A549 (cell line): ENCODE measurements around the gene FNDC7. TPM values are rescaled to one million over a fixed set of nuclear protein-coding genes. Genes with fewer than 3 reads are reported as not detected.

ENCODE experiments used
- ATAC-seq, 2 experiments: fragments of 200-7000 bp in 1 of 2; fragments of >200 bp in 1 of 2; cut with Nextera tagmentation in 1 of 2; cut with Tn5 transposase in 1 of 2; 3 replicates each; pipeline versions ENCODE4 v1.8.0 to v1.9.1; 2018 to 2020; ENCODE audit warnings: mild to moderate bottlenecking in 1 of 2, moderate library complexity in 1 of 2
- CTCF ChIA-PET: fragments of 300-600 bp; sonication (Branson Sonifier 250); formaldehyde crosslinking; extraction: SDS; loops from one replicate; lab custom pipeline; 2021; ENCODE audit warnings: antibody characterized with exemption, inconsistent platforms; lab: Yijun Ruan, JAX
- POLR2A ChIA-PET: fragments of 350-600 bp; formaldehyde crosslinking; extraction: SDS; loops from one replicate; lab custom pipeline; 2021; ENCODE audit warnings: antibody characterized with exemption, inconsistent platforms; lab: Yijun Ruan, JAX
- DNase-seq, 2 experiments: peaks; one replicate each; pipeline versions ENCODE4 v3.0.0 to v3.0.0-alpha.2; 2011 to 2016; ENCODE audit warnings: low read depth in 1 of 2, low spot score in 1 of 2
- FAIRE-seq: peaks from 2 replicates; lab custom pipeline; 2011; peaks lifted over from hg19 to GRCh38; lab: Jason Lieb, UNC
- H3K27ac ChIP-seq, 2 experiments: fragments of >200 bp; sonication (Bioruptor Twin); formaldehyde crosslinking; 3 replicates each; pipeline ENCODE4 v1.5.1; 2016 to 2017
- H3K4me1 ChIP-seq: fragments of >200 bp; sonication (Bioruptor Twin); formaldehyde crosslinking; 3 replicates; pipeline ENCODE4 v1.6.1; 2016
- H3K4me2 ChIP-seq: fragments of >200 bp; sonication (Bioruptor Twin); formaldehyde crosslinking; 3 replicates; pipeline ENCODE4 v1.6.1; 2016
- H3K4me3 ChIP-seq: fragments of >200 bp; sonication (Bioruptor Twin); formaldehyde crosslinking; 3 replicates; pipeline ENCODE4 v1.5.1; 2016
- H3K9me3 ChIP-seq: fragments of >200 bp; sonication (Bioruptor Twin); formaldehyde crosslinking; 3 replicates; pipeline ENCODE4 v1.6.1; 2016
- BHLHE40 ChIP-seq: IDR thresholded peaks from 2 replicates; pipeline ENCODE4 v1.6.1; 2012; ENCODE audit warnings: low read depth, low read length, inconsistent platforms
- CBX8 ChIP-seq: fragments of 200-600 bp; sonication (generic); IDR thresholded peaks from 2 replicates; pipeline ENCODE4 v1.6.1; 2016
- CEBPB ChIP-seq, 2 experiments: fragments of >200 bp in 1 of 2; sonication (Bioruptor Twin) in 1 of 2; formaldehyde crosslinking in 1 of 2; IDR thresholded peaks; 2 replicates each; pipeline ENCODE4 v1.6.1; 2012 to 2016
- CHD4 ChIP-seq: fragments of 200-600 bp; sonication (generic); IDR thresholded peaks from 2 replicates; pipeline ENCODE4 v1.6.1; 2016; ENCODE audit warnings: antibody characterized with exemption, mild to moderate bottlenecking, borderline replicate concordance
- E2F6 ChIP-seq: IDR thresholded peaks from 2 replicates; pipeline ENCODE4 v1.6.1; 2012; ENCODE audit warnings: low read depth, borderline replicate concordance
- EHMT2 ChIP-seq: fragments of 200-600 bp; sonication (generic); IDR thresholded peaks from 2 replicates; pipeline ENCODE4 v1.6.1; 2016; ENCODE audit warnings: antibody characterized with exemption, low read depth, mild to moderate bottlenecking, moderate library complexity
- EP300 ChIP-seq, 2 experiments: fragments of >200 bp; sonication (Bioruptor Twin); formaldehyde crosslinking; IDR thresholded peaks; 2 replicates in 1 of 2; 3 replicates in 1 of 2; pipeline ENCODE4 v1.6.1; 2016 to 2017
- ESRRA ChIP-seq: fragments of 150-350 bp; IDR thresholded peaks from 2 replicates; pipeline ENCODE4 v1.6.1; 2014; ENCODE audit warnings: mild to moderate bottlenecking, low read length, borderline replicate concordance
- FOSB ChIP-seq: fragments of 250-450 bp; sonication (Bioruptor Pico); IDR thresholded peaks from 2 replicates; pipeline ENCODE4 v1.5.0; 2020; ENCODE audit warnings: mild to moderate bottlenecking, moderate library complexity
- FOXS1 ChIP-seq: fragments of 250-450 bp; sonication (Bioruptor Pico); IDR thresholded peaks from 2 replicates; pipeline ENCODE4 v1.5.0; 2020; ENCODE audit warnings: mild to moderate bottlenecking, moderate library complexity
- GATA3 ChIP-seq: IDR thresholded peaks from 2 replicates; pipeline ENCODE4 v1.6.1; 2012; ENCODE audit warnings: borderline replicate concordance
- HOXA7 ChIP-seq: fragments of 250-450 bp; sonication (Bioruptor Pico); IDR thresholded peaks from 2 replicates; pipeline ENCODE4 v1.5.0; 2020; ENCODE audit warnings: mild to moderate bottlenecking, moderate library complexity
- HOXB13 ChIP-seq: fragments of 250-450 bp; sonication (Bioruptor Pico); IDR thresholded peaks from 2 replicates; pipeline ENCODE4 v1.5.0; 2020; ENCODE audit warnings: low read depth, mild to moderate bottlenecking, moderate library complexity
- HOXB5 ChIP-seq: fragments of 250-450 bp; sonication (Bioruptor Pico); IDR thresholded peaks from 2 replicates; pipeline ENCODE4 v1.5.0; 2020; ENCODE audit warnings: mild to moderate bottlenecking, moderate library complexity
- JUNB ChIP-seq: fragments of >200 bp; sonication (Bioruptor Twin); formaldehyde crosslinking; IDR thresholded peaks from 2 replicates; pipeline ENCODE4 v1.6.1; 2016
- KDM1A ChIP-seq: fragments of 200-600 bp; sonication (generic); IDR thresholded peaks from 2 replicates; pipeline ENCODE4 v1.6.1; 2016; ENCODE audit warnings: low read depth, mild to moderate bottlenecking
- MAFK ChIP-seq: fragments of 450-650 bp; IDR thresholded peaks from 2 replicates; pipeline ENCODE4 v1.6.1; 2014; ENCODE audit not compliant: partially characterized antibody
- MAZ ChIP-seq: fragments of 150-350 bp; IDR thresholded peaks from 2 replicates; pipeline ENCODE4 v1.6.1; 2014; ENCODE audit warnings: antibody characterized with exemption, low read depth, low read length, borderline replicate concordance
- NFE2L2 ChIP-seq: fragments of 150-350 bp; conservative IDR thresholded peaks from 2 replicates; pipeline ENCODE4 v1.6.1; 2014; ENCODE audit warnings: low read length
- PBX3 ChIP-seq: IDR thresholded peaks from 2 replicates; pipeline ENCODE4 v1.6.1; 2012
- PHF8 ChIP-seq: fragments of 200-600 bp; sonication (generic); IDR thresholded peaks from 2 replicates; pipeline ENCODE4 v1.6.1; 2016; ENCODE audit warnings: low read depth, mild to moderate bottlenecking, antibody characterized with exemption, moderate library complexity, borderline replicate concordance
- POLR2A ChIP-seq: IDR thresholded peaks from 2 replicates; pipeline ENCODE4 v1.6.1; 2012; ENCODE audit warnings: mild to moderate bottlenecking, low read length
- RAD21 ChIP-seq, 2 experiments: fragments of >200 bp in 1 of 2; sonication (Bioruptor Twin) in 1 of 2; formaldehyde crosslinking in 1 of 2; IDR thresholded peaks in 1 of 2; conservative IDR thresholded peaks in 1 of 2; 2 replicates in 1 of 2; 3 replicates in 1 of 2; pipeline ENCODE4 v1.6.1; 2012 to 2018; ENCODE audit warnings: inconsistent platforms in 1 of 2
- RARB ChIP-seq: fragments of 250-450 bp; sonication (Bioruptor Pico); IDR thresholded peaks from 2 replicates; pipeline ENCODE4 v1.8.0; 2021; ENCODE audit warnings: mild to moderate bottlenecking, moderate library complexity
- REST ChIP-seq: fragments of 200-600 bp; sonication (generic); IDR thresholded peaks from 2 replicates; pipeline ENCODE4 v1.6.1; 2016; ENCODE audit warnings: antibody characterized with exemption, mild to moderate bottlenecking, moderate library complexity
- RFX5 ChIP-seq: fragments of 450-650 bp; IDR thresholded peaks from 2 replicates; pipeline ENCODE4 v1.7.1; 2014; ENCODE audit warnings: antibody characterized with exemption, mild to moderate bottlenecking, moderate library complexity
- ZC3H11A ChIP-seq: fragments of 450-650 bp; IDR thresholded peaks from 2 replicates; pipeline ENCODE4 v1.6.1; 2014; ENCODE audit warnings: antibody characterized with exemption, mild to moderate bottlenecking
- ZFP36 ChIP-seq: fragments of 450-650 bp; IDR thresholded peaks from 2 replicates; pipeline ENCODE4 v1.6.1; 2014; ENCODE audit warnings: borderline replicate concordance; ENCODE audit not compliant: partially characterized antibody
- ZSCAN20 ChIP-seq: fragments of 250-450 bp; sonication (Bioruptor Pico); IDR thresholded peaks from 2 replicates; pipeline ENCODE4 v1.8.0; 2022; ENCODE audit warnings: mild to moderate bottlenecking, moderate library complexity
- WGBS: methylation state at CpG from one replicate; pipeline ENCODE4 v1.1.6; 2017; ENCODE audit errors: missing lambda C conversion rate; 5-methylcytosine and 5-hydroxymethylcytosine counted together
- polyA plus RNA-seq, 4 experiments: library from polyadenylated mRNA; depleted of rRNA in 3 of 4; stranded (reverse); fragments of >200 nt; fragmentation: RNase III in 1 of 4; extraction: RNeasy Plus Mini Kit Qiagen cat#74134 plus additional on column Dnase treatment in 1 of 4; gene quantifications; 2 replicates in 3 of 4; 3 replicates in 1 of 4; pipeline ENCODE4 v1.2.3, GENCODE V29; 2011 to 2017

The FNDC7 gene
- polyA plus RNA-seq, 2 of the 4 experiments (the other 2 are of a cell fraction): not detected

GRCh38 chr1:108691128-108691941, 21.4 kb upstream of the FNDC7 start:
- ChIA-PET CTCF (interaction anchor here (1.2 to 2.1 kb wide), 2 partner anchors 53 to 207 kb away, joined by 5 to 8 read pairs; no protein-coding TSS in a partner anchor), POLR2A (interaction anchor here (0.8 to 2.7 kb wide), 20 partner anchors 8 to 491 kb away, joined by 3 to 32 read pairs (median 6); partner anchors contain the start of genes EEIG2, GPSM2, HENMT1 and SLC25A24)
- H3K4me2 ChIP-seq: peak overlapping the region; percentile 85
- FAIRE-seq: no peak
- H3K9me3 ChIP-seq: no peaks in the 10 kb centered on the region
- peak overlapping the region; percentile 96 for H3K4me3 ChIP-seq
- no peak for DNase-seq
- peak overlapping the region; percentile 94 to 96 for H3K27ac ChIP-seq
- WGBS: 38% methylated on average over 12 of the region's 12 CpGs
- peak; percentile 6 to 15; a peak in 4 of 6 replicates for ATAC-seq
- H3K4me1 ChIP-seq: peaks cover 19% of the 10 kb centered on the region; the same call in 2 of the 3 replicates
- TF ChIP-seq RAD21 (conservative IDR thresholded peaks at IDR 0.05 in 1 of 2, IDR thresholded peaks at IDR 0.05 in 1 of 2): no peak
- TF ChIP-seq EHMT2: no peak
- no peak for TF ChIP-seq PHF8
- TF ChIP-seq EP300 (IDR thresholded peaks at IDR 0.05): no peak
- no peak for TF ChIP-seq HOXB13 (CRISPR knock-in tag)
- TF ChIP-seq GATA3: no peak; the same call in 1 of the 2 replicates
- no peak for TF ChIP-seq CBX8

- Histone ChIP-seq H3K4me3 (peak within 1 kb of the TSS; percentile 96), H3K4me1 (peaks cover 19% of the 10 kb centered on the region; the same call in 2 of the 3 replicates), H3K4me2 (peak within 1 kb of the TSS; percentile 85), H3K9me3 (no peaks in the 10 kb centered on the region), H3K27ac (peak within 1 kb of the TSS; percentile 94 to 96)
- DNase-seq (peak; percentile 86 to 89), ATAC-seq (peak; percentile 98 to 99), FAIRE-seq (no peak)
- POLR2A ChIA-PET: interaction anchor here (0.8 to 2.7 kb wide), 23 partner anchors 9 to 492 kb away, joined by 3 to 32 read pairs (median 4); partner anchors contain the start of genes EEIG2, GPSM2, HENMT1 and SLC25A24
- CTCF ChIA-PET: interaction anchor here (0.9 to 2.1 kb wide), 4 partner anchors 53 to 206 kb away, joined by 3 to 8 read pairs (median 4); no protein-coding TSS in a partner anchor
- WGBS: 0% methylated on average over 3 of the region's 59 CpGs
- no peak for TF ChIP-seq MAFK
- peak; percentile 85 for TF ChIP-seq POLR2A
- TF ChIP-seq RFX5: no peak
- no peak for TF ChIP-seq FOSB (CRISPR knock-in tag)
- no peak for TF ChIP-seq NFE2L2
- no peak for TF ChIP-seq ZFP36
- TF ChIP-seq FOXS1: no peak
- no peak for TF ChIP-seq BHLHE40
- no peak for TF ChIP-seq RARB
- TF ChIP-seq PBX3: 0 out of 2 replicates have a peak, but pooled peaks have one; percentile 23
- no peak for TF ChIP-seq CEBPB (IDR thresholded peaks at IDR 0.05)
- no peak for TF ChIP-seq HOXB5 (CRISPR knock-in tag)
- peak; percentile 17; the same call in 1 of the 2 replicates for TF ChIP-seq MAZ
- TF ChIP-seq PHF8: peak; percentile 70; the same call in 1 of the 2 replicates
- 0 out of 2 replicates have a peak, but pooled peaks have one; percentile 13 for TF ChIP-seq REST
- no peak for TF ChIP-seq ZC3H11A
- no peak for TF ChIP-seq CHD4
- TF ChIP-seq ZSCAN20 (CRISPR knock-in tag): no peak
- no peak for TF ChIP-seq ESRRA
- TF ChIP-seq KDM1A: no peak
- TF ChIP-seq HOXA7 (CRISPR knock-in tag): no peak
- TF ChIP-seq E2F6: peak; percentile 45; the same call in 1 of the 2 replicates
- TF ChIP-seq JUNB: no peak
Measured at GRCh38 chr1:108691942-108692723, 20.6 kb upstream of the FNDC7 start, which contains the start of gene PRPF38B. Gene PRPF38B, plus strand, starts transcription at chr1:108692310. Its CDS starts 282 bp downstream, at chr1:108692592.
